AG09319 (cell line): ENCODE results near the gene ESPN.

ENCODE experiments used
- DNase-seq: peaks from one replicate; pipeline ENCODE4 v3.0.0-alpha.2; 2010; ENCODE audit warnings: low read depth; ENCODE audit errors: extremely low read depth
- TF ChIP-seq, protein P1 (sequence below): IDR thresholded peaks from 2 replicates; pipeline ENCODE4 v1.5.1; 2011; ENCODE audit warnings: low read depth, mild to moderate bottlenecking, inconsistent platforms, low read length, moderate library complexity

The ESPN gene

DNA sequence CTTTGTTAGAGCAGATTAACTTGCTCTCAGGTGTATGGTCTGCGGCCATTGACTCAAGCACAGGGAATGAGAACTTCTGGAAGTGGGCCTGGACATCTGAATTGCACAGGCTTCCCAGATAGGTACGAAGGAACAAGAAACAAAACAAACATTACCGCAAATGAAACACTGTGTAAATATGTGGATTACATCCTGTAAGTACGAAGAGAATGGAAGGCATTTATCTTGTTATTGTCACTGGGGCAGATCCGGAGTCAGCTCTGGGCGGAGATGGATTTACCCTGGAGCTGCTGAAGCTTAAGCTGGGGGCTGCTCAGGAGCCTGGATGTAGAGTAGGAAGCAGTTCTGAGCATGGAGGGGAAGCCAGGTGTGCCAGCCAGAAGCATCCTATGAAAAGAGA is 11.7 kb upstream of the ESPN start:
- DNase-seq: no peak

DNA sequence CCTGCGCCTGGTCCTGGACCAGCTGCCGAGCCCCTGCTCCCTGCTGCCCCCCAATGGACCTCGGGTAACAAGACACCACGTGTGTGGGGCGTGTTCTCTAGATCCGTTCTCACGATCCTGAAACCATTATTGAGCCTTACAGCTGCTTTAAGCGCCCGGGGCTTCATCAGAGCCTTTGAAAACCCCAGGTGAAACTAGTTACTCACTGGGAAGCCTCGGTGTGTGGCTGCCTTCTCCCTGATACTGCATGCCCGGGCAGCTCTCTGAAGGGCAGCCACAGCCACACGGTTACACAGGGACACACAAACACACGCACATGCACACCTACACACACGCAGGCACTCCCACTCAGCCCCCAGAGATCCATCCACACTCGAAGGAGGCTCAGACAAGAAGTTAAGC is 10.1 kb upstream of the ESPN start:
- TF ChIP-seq, protein P1, sequence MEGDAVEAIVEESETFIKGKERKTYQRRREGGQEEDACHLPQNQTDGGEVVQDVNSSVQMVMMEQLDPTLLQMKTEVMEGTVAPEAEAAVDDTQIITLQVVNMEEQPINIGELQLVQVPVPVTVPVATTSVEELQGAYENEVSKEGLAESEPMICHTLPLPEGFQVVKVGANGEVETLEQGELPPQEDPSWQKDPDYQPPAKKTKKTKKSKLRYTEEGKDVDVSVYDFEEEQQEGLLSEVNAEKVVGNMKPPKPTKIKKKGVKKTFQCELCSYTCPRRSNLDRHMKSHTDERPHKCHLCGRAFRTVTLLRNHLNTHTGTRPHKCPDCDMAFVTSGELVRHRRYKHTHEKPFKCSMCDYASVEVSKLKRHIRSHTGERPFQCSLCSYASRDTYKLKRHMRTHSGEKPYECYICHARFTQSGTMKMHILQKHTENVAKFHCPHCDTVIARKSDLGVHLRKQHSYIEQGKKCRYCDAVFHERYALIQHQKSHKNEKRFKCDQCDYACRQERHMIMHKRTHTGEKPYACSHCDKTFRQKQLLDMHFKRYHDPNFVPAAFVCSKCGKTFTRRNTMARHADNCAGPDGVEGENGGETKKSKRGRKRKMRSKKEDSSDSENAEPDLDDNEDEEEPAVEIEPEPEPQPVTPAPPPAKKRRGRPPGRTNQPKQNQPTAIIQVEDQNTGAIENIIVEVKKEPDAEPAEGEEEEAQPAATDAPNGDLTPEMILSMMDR: peak; percentile 66
- peak; percentile 7 for DNase-seq

More for the DNA sequence above, 11.7 kb upstream of the ESPN start:
- TF ChIP-seq, protein P1: no peak

DNA sequence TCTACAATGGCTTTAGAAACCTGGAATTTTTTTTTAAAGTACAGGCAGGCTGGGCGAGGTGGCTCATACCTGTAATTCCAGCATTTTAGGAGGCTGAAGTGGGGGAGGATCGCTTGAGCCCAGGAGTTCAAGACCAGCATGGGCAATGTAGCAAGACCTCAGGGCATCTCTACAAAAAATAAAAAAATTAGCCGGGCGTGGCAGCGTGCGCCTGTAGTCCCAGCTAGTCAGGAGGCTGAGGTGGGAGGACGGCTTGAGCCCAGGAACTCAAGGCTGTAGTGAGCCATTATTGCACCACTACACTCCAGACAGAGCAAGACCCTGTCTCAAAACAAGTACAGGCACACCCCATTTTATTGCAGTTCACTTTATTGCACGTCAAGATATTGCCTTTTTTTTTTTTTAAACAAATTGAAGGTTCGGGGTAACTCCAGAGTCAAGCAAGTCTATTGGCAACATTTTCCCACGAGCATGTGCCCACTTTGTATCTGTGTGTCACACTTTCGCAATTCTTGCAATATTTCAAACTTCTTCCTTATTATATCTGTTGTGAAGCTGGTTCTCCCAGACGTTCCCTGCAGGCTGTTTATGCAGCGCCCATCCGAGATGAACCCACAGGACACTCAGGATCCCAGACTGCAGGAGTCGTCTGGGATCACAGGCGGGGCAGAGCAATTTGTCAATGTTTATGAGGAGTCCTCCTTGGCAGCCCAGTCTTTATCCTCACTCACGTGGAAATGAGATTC is 9.5 kb upstream of the ESPN start:
- TF ChIP-seq, protein P1: no peak

DNA sequence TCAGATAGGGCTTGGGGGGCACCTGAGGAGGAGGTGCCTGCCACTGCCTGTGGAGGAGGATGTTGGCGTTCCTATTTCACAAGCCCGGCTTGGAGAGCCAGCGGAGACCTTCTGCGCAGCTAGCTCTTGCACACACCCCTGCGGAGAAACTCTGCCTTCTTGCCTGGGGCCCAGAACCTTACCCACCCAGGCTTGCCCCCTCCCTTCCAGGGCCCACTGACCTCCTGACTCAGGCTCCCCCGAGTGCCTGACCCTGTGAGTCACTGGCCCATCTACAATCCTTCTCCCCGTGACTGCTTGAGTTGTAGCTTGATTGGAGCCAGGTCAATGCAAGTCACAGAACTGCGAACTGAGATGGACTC is 8.3 kb upstream of the ESPN start:
- TF ChIP-seq, protein P1: no peak
- no peak for DNase-seq

More for the DNA sequence above, 9.5 kb upstream of the ESPN start:
- no peak for DNase-seq

DNA sequence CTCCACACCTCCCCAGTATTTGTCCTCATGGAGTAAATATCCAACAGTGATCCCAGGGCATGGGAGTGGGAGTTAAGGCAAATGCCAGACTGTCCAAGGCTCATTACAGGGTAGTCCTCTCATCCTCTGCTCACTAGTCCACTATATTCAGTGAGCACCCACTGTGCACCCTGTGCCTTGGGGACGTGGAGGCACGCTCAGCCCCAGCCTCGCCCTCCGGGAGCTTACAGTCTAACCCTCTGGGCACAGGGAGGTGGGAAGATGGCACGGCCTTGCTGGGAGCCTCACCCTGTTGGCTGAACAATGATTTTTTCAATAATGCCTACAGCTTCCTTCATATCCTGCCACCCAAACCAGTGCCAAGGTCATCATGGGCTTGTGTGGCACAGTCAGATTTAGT is 7.7 kb upstream of the ESPN start:
- TF ChIP-seq, protein P1: no peak
- DNase-seq: no peak

DNA sequence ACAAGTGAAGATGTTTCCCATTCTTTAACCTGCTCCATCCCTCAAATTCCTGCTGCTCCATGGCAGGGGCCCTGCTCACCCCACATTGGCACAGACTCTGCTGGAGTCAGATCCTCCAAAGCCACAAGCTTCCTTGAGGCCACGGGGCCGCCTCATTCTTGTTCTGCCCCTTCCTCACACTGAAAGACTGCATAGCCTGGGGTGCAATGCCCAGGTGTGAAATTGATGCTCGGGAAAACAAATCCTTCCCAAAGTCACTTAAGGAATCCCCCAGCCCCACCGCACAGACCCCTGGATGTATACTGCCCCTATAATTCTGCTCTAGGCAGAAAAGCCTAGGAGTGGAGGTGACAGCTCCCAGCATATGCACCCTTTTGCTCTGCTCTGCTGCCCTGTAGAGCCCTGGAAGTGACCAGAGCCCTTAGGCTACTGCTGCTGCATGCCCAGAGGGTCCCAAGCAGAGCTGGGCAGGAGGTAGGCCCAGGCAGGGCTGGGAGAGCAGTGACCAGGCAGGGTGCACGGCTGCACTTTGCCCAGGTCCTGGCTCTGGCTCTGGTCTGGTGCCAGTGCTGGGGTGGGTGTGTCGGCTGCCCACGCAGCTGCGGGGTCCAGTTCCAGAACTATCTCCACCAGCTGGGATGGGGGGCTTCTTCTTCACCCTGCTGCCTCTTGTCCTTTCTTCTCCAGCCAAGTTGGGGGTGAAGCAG is 6.5 kb upstream of the ESPN start:
- TF ChIP-seq, protein P1: no peak
- DNase-seq: no peak

DNA sequence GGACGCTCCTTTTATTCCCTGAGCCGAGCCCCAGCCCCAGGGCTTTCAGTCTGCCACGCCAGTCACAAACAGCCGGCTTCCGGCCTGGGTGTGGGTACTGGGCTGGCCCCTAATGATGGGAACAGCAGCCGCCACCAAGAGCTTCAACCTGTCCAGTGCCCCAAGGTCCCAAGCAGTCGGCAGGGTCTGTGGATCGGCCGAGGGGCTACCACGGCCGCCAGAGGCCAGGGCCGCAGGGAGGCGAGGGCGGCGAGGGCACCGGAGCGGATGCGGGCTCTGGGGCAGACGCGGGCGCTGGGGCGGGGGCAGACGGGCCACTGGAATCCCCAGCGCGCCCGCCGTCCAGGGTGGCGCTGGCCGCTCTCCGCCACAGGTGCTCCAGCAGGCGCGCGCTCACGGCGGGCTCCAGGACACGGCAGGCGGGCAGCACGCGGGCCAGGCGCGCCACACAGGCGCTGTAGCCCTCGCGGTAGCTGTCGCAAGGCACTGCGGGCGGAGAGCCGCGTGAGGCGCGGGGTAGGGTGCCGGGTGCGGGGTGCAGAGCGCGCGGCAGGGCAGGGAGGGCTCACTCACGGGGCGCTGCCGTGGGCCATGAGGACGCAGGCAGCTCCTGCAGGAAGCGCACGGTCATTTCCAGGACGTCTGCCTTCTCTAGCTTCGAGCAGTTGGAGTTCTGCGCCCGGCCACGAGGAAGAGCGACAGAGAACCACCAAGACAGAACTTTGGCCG is 5.7 kb upstream of the ESPN start:
- TF ChIP-seq, protein P1: no peak
- DNase-seq: no peak
